ENCODE measurements around the gene WAS. TPM values are rescaled to one million over a fixed set of nuclear protein-coding genes. Genes with fewer than 3 reads are reported as not detected.

Gene WAS
- polyA plus RNA-seq, 3 donors: 22.8 to 159 (median 38.0) TPM

- Histone ChIP-seq H3K79me2 (ENCODE audit: insufficient read depth, low read length) (no peaks in the 10 kb centered on the region), H3K27ac (ENCODE audit: low read depth in 1 of 2, low read length in 2 of 2) (no peak overlapping the region), H2AFZ (ENCODE audit: insufficient read depth, low read depth, low read length, poor library complexity, severe bottlenecking) (no peak overlapping the region), H3K4me1 (ENCODE audit: control insufficient read depth in 1 of 2, insufficient read depth in 2 of 2, low read length in 2 of 2) (no peaks in the 10 kb centered on the region), H3K9ac (ENCODE audit: insufficient read depth, low read length, poor library complexity, severe bottlenecking) (no peak overlapping the region), H3K27me3 (ENCODE audit: control insufficient read depth in 2 of 2, insufficient read depth in 2 of 2, low read length in 2 of 2) (no peaks in the 10 kb centered on the region), H4K20me1 (ENCODE audit: insufficient read depth, low read length) (no peaks in the 10 kb centered on the region), H3K9me3 (replicated peaks in 1 of 2; ENCODE audit: control insufficient read depth in 1 of 2, insufficient read depth in 1 of 2, low read length in 2 of 2) (no peaks in the 10 kb centered on the region), H3K4me2 (replicated peaks; ENCODE audit: extremely low read depth, low read length, poor library complexity, severe bottlenecking) (no peak overlapping the region), H3K36me3 (replicated peaks in 1 of 2; ENCODE audit: control insufficient read depth in 1 of 2, insufficient read depth in 2 of 2, low read length in 2 of 2) (no peaks in the 10 kb centered on the region), H3K4me3 (replicated peaks in 1 of 3; ENCODE audit: low read depth in 2 of 3, low read length in 3 of 3) (no peak overlapping the region)
- Mint-ChIP-seq H3K27me3 (ENCODE audit: low read depth in 3 of 3) (peaks cover 0 to 8% (median 2%) of the 10 kb centered on the region in 3 donors), H3K4me1 (peaks cover 2% of the 10 kb centered on the region), H3K9me3 (peaks cover 0 to 2% (median 0%) of the 10 kb centered on the region in 7 donors), H3K27ac (no peak overlapping the region), H3K4me3 (no peak overlapping the region), H3K36me3 (no peaks in the 10 kb centered on the region)
- no peak for DNase-seq
- WGBS (ENCODE audit: insufficient coverage): no CpG with 5 or more reads among the region's 2 CpGs
- intact Hi-C loops (cut with micrococcal nuclease): no loop called here
- TF ChIP-seq, protein P1, sequence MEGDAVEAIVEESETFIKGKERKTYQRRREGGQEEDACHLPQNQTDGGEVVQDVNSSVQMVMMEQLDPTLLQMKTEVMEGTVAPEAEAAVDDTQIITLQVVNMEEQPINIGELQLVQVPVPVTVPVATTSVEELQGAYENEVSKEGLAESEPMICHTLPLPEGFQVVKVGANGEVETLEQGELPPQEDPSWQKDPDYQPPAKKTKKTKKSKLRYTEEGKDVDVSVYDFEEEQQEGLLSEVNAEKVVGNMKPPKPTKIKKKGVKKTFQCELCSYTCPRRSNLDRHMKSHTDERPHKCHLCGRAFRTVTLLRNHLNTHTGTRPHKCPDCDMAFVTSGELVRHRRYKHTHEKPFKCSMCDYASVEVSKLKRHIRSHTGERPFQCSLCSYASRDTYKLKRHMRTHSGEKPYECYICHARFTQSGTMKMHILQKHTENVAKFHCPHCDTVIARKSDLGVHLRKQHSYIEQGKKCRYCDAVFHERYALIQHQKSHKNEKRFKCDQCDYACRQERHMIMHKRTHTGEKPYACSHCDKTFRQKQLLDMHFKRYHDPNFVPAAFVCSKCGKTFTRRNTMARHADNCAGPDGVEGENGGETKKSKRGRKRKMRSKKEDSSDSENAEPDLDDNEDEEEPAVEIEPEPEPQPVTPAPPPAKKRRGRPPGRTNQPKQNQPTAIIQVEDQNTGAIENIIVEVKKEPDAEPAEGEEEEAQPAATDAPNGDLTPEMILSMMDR (IDR thresholded peaks at IDR 0.05): no peak
Measured at GRCh38 chrX:48715072-48715471, 31.5 kb downstream of the WAS start.

DNA sequence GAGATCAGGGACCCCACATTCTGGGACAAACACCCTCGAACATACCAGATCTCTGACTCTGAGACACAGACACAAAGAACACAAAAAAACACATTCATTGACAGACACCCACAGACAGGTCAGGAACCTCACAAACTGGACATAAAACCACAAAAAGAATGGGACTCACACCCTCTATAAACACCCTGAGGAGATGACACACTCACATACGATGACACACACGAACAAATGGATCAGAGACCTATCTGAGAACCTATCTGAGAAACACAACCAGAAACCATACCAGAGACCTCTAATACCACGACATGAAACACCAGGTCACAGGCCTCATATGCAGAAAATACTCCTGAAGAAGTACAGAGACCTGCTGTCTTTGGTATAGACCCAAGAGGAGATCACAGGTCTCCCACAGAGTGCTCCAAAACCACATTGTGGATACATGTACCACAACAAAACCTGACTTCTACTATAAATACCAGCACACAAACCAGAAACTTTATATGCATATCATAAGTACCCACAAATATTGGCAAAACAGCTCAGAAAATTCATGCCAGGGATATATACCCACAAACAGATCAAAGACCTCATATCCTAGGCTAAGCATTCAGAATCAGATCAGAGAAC is 32.4 kb downstream of the WAS start:
- Histone ChIP-seq H3K4me1 (ENCODE audit: control insufficient read depth in 1 of 2, insufficient read depth in 2 of 2, low read length in 2 of 2) (no peaks in the 10 kb centered on the region), H3K27me3 (ENCODE audit: control insufficient read depth in 2 of 2, insufficient read depth in 2 of 2, low read length in 2 of 2) (no peaks in the 10 kb centered on the region), H3K4me2 (replicated peaks; ENCODE audit: extremely low read depth, low read length, poor library complexity, severe bottlenecking) (no peak overlapping the region), H3K9me3 (replicated peaks in 1 of 2; ENCODE audit: control insufficient read depth in 1 of 2, insufficient read depth in 1 of 2, low read length in 2 of 2) (no peaks in the 10 kb centered on the region), H4K20me1 (ENCODE audit: insufficient read depth, low read length) (no peaks in the 10 kb centered on the region), H2AFZ (ENCODE audit: insufficient read depth, low read depth, low read length, poor library complexity, severe bottlenecking) (no peak overlapping the region), H3K36me3 (replicated peaks in 1 of 2; ENCODE audit: control insufficient read depth in 1 of 2, insufficient read depth in 2 of 2, low read length in 2 of 2) (no peaks in the 10 kb centered on the region), H3K4me3 (replicated peaks in 1 of 3; ENCODE audit: low read depth in 2 of 3, low read length in 3 of 3) (no peak overlapping the region), H3K9ac (ENCODE audit: insufficient read depth, low read length, poor library complexity, severe bottlenecking) (no peak overlapping the region), H3K27ac (ENCODE audit: low read depth in 1 of 2, low read length in 2 of 2) (no peak overlapping the region), H3K79me2 (ENCODE audit: insufficient read depth, low read length) (no peaks in the 10 kb centered on the region)
- Mint-ChIP-seq H3K36me3 (no peaks in the 10 kb centered on the region), H3K27me3 (ENCODE audit: low read depth in 3 of 3) (peaks cover 0 to 8% (median 2%) of the 10 kb centered on the region in 3 donors), H3K27ac (no peak overlapping the region), H3K9me3 (peaks cover 0 to 2% (median 0%) of the 10 kb centered on the region in 7 donors), H3K4me3 (no peak overlapping the region), H3K4me1 (peaks cover 2% of the 10 kb centered on the region)
- DNase-seq: no peak
- intact Hi-C loops (cut with micrococcal nuclease): no loop called here
- 80% methylated on average over 1 of the region's 4 CpGs for WGBS (ENCODE audit: insufficient coverage)
- TF ChIP-seq, protein P1 (IDR thresholded peaks at IDR 0.05): no peak

Data from CD14-positive monocyte (primary cell).